T-helper 2 cell treated with Interferon-gamma antibody and Interleukin-4, amounts not matched to agents 100 ng/mL and 5 ng/mL, for 36 hours (primary cell): Measurements from ENCODE around the gene CDS2. TPM values are rescaled to one million over a fixed set of nuclear protein-coding genes. Genes with fewer than 3 reads are reported as not detected.

Experiments
- intact Hi-C: fragments of 100-400 bp; cut with micrococcal nuclease; formaldehyde crosslinking; loops from one replicate; pipeline ENCODE4 v1.15.1; 2023
- total RNA-seq: library from RNA; stranded (reverse); gene quantifications from 2 replicates; pipeline ENCODE4 v1.2.3, GENCODE V29; 2022

Gene CDS2
- total RNA-seq, 1 donor from 2014 or later, result 51.9 TPM

- intact Hi-C loops, result no loop called here
Observed at GRCh38 chr20:5149892-5150225, 23.1 kb downstream of the CDS2 start.

GRCh38 chr20:5150226-5151076 is 23.6 kb downstream of the CDS2 start:
- intact Hi-C loops, result no loop called here

DNA sequence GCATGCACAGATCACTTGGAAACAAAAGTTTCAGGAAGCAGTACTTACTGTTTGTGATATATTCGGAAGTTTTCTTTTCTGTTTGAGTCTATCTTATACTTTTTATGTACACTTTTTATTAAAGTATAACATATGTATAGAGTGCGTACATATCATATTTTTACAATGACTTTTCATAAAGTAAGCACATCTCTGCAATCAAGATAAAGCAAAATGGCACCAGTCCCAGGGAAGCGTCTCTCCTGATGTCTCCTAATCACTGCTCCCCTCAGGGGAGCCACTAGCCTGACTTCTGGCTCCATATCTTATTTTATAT is 26.3 kb downstream of the CDS2 start:
- intact Hi-C loops, result no loop called here

DNA sequence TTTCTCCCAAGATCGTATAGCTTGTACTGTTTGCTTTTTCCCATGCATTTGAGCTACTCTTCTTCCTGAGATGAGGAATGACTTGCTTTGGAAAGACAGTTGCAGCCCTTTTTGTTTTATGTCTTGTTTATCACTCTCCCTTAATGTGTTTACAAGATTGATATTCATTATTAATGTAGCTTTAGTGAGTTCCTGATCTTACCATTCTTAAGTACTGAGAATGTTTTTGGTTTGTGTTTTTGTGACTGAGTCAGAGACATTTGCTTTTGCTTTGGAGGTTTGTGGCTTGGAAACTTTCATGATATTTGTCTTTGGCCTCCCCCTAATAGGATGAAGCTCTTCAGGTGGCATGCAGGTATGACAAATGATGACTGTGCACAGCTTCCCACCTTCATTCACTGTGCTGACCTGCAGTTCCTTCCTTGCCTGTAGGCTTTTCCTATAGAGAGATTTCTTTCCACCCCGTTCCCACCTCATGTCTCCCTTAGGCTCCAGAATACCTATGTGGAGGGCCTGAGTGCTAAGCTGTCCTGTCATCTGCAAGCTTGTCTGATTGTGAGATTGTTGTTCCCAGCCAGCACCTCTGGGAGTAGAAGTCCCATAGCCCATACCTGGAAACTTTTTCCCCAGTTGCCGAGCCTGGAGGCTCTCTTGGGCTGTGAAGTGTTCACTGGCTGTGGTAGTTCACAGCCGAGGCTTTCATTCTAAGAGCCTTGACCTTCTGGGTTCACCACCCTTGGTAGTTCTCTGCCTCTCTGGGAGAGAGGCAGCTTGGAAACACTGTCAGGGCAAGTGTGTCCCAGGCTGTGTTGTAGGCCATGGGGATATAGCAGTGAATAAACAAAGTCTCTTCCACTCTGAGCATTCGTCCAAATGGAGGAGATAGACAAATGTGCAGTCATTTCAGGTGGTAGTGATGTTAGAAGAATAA is 27.1 kb downstream of the CDS2 start:
- intact Hi-C loops, result no loop called here

DNA sequence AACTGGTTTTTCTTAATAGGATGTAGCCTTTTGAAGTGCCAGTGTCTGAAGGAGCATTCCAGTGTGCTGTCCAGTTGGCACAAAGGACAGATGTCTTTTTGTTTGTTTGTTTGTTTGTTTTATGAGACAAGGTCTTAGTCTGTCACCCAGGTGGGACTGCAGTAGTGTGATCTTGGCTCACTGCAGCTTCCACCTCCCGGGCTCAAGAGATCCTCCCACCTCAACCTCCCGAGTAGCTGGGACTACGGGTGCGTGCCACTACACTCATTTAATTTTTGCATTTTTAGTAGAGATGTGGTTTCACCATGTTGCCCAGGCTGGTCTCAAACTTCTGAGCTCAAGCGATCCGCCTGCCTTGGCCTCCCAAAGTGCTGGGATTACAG is 27.7 kb downstream of the CDS2 start:
- intact Hi-C loops, result no loop called here

DNA sequence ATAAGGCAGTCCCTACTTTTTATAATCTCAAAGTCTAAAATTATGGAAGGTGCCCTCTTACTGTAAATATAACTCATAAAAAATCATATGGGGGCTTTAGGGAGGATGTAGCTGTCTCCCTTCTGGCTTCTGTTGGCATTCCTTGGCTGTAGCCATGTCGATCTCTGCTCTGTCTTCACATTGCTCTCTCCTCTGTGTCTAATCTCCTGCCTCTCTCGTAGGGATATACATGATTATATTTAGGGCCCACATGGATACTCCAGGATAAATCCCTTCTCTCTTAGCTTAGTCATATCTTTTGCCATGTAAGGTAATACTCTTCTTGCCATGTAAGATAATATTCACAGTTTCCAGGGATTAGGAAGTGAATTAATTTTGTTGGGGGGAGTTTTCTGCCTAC is 28.6 kb downstream of the CDS2 start:
- intact Hi-C loops, result no loop called here

GRCh38 chr20:5156675-5157448 is 30.1 kb downstream of the CDS2 start:
- intact Hi-C loops, result no loop called here

- intact Hi-C loops, result no loop called here
Observed at GRCh38 chr20:5159928-5160327, 33.1 kb downstream of the CDS2 start.

- intact Hi-C loops, result no loop called here
Observed at GRCh38 chr20:5160882-5161281, 34.1 kb downstream of the CDS2 start.

GRCh38 chr20:5161536-5162164 is 34.8 kb downstream of the CDS2 start:
- intact Hi-C loops, result no loop called here

- intact Hi-C loops, result no loop called here
Observed at GRCh38 chr20:5164645-5165625, 38.1 kb downstream of the CDS2 start.

- intact Hi-C loops, result no loop called here
Observed at GRCh38 chr20:5168651-5169396, 42.0 kb downstream of the CDS2 start.

GRCh38 chr20:5170341-5170740 is 43.5 kb downstream of the CDS2 start:
- intact Hi-C loops, result no loop called here

DNA sequence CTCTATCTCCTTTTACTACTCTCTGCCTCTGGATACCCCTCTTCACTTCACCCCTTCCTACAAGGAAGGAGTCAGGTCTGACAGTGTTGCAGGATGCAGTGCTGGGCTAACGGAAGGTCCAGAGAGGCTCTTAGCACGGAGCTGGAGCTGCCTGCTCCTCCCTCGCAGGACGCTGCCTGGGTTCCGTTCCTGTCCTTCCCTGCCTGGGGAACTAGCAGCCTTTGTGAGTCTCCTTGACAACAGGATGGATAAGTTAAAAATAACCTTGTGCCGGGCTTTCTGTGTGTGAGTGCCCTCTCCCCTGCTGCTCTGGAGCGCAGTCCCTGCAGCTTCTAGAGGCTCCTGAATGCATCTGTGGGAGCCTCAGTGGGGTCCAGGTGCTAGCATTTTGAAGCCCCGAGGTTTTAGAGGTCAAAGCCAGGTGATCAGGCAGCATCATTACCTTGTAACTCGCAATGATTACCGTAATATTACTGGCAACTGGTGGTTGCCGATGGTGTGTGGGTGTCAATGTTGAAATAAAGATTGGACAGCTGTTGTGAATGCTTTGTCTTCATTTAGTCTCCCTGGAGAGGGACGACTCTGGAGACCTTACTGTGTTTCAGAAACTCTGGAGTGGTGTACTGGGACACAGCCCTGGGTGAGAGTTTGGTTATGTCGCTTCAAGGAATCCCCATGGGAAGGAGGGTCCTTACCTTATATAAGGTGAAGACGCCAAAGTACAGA is 44.4 kb downstream of the CDS2 start:
- intact Hi-C loops, result no loop called here

GRCh38 chr20:5171790-5172164 is 45.0 kb downstream of the CDS2 start:
- intact Hi-C loops, result no loop called here

- intact Hi-C loops, result no loop called here
Observed at GRCh38 chr20:5172167-5172601, 45.4 kb downstream of the CDS2 start.

DNA sequence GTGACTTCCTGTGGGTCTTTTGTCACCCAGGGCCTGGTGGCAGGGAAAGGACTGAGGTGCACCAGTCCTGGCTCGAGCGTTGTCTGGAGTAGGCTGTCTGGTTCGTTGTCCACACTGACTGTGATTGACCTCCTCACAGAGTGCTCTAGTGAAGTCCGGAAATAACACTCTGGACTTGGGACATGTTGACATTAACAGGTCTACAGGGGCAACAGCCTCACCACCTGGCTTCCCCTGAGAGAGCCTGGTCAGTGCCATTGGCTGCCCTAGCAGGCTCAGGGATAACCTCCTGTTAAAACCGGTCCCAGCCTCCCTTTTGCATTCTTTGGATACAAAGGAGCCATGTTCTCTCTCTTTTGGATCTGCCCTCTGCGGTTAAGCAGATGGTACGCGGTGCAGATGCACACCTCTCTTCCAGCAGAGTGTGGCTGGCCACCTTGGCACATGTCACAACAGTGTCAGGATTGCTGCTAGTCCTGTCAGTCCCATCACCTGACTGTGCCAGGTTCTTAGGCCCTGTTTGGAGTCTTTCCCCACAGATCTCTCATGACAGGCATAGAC is 46.2 kb downstream of the CDS2 start:
- intact Hi-C loops, result no loop called here

DNA sequence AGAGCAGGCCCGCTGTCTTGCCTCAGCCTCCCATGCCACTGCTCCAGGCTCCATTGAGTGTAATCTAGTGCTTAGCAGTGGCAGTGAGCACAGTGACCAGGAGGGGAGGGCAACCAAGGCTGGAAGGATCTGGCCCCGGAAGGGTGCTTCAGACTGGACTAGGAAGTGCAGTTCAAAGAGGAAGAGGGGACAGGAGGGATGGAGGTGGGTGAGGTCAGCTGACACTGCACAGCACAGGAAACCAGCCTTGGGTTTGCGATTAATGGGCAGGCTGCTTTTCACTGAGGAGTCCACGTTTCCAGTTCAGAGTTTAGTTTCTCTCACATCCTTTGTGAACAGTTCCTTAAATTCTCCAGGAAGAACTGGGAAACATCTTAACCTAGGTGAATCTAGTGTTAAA is 46.9 kb downstream of the CDS2 start:
- intact Hi-C loops, result no loop called here

DNA sequence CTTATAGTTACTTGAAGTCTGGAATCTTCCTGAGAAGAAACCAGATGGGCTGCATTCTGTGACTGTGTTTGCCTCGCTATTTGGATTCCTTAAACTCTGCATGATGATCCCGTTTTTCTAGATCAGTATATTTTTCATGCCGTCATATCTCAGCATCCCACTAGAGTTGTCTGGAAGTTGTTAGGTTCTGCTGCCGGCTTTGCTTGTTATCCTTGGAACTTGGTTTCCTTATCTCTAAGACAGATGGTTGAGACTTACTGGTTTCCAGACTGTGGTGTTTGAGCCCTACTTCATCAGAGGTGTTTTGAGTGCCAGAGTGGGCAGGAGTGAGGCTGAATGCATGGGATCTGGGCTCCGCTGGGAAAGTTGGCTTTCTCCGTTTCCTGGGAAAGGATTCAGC is 50.3 kb downstream of the CDS2 start:
- intact Hi-C loops, result no loop called here
